Cardiac muscle cell (in vitro differentiated cells and primary cell): Measurements from ENCODE around the gene ITM2A. TPM values are rescaled to one million over a fixed set of nuclear protein-coding genes. Genes with fewer than 3 reads are reported as not detected.
A peak's percentile ranks its signal among the peaks of the same experiment; 100 is the strongest.

ENCODE experiments used
- DNase-seq, 2 donors: peaks; one replicate each; pipeline versions ENCODE4 v3.0.0 to v3.0.0-alpha.2; 2010 to 2017; ENCODE audit warnings: low read depth in 1 of 2, low spot score in 1 of 2
- H3K27ac ChIP-seq: fragments of 200-600 bp; sonication (generic); 2 replicates; pipeline ENCODE4 v1.5.1; 2016
- H3K27me3 ChIP-seq: fragments of 200-600 bp; sonication (generic); 2 replicates; pipeline ENCODE4 v1.6.0; 2016; ENCODE audit warnings: control low read depth
- H3K36me3 ChIP-seq: fragments of 200-600 bp; sonication (generic); 2 replicates; pipeline ENCODE4 v1.5.1; 2016; ENCODE audit warnings: control low read depth
- H3K4me1 ChIP-seq: fragments of 200-600 bp; sonication (generic); 2 replicates; pipeline ENCODE4 v1.8.1; 2017; ENCODE audit warnings: low read depth, mild to moderate bottlenecking, mixed run types
- H3K4me3 ChIP-seq: fragments of 200-600 bp; sonication (generic); 2 replicates; pipeline ENCODE4 v1.5.1; 2016; ENCODE audit warnings: mild to moderate bottlenecking
- H3K9me3 ChIP-seq: fragments of 200-600 bp; sonication (generic); 2 replicates; pipeline ENCODE4 v1.5.1; 2017; ENCODE audit warnings: low read depth, mild to moderate bottlenecking, control low read depth
- CTCF ChIP-seq: IDR thresholded peaks from 2 replicates; pipeline ENCODE4 v1.5.1; 2012; ENCODE audit warnings: low read depth, mild to moderate bottlenecking, low read length
- polyA plus RNA-seq: library from polyadenylated mRNA; unstranded; fragments of >200 nt; fragmentation: Nextera tagmentation; extraction: Ambion mirVana; gene quantifications from 2 replicates; pipeline ENCODE4 v1.2.1, GENCODE V29; 2016
- total RNA-seq: library from RNA; depleted of rRNA; stranded (reverse); fragments of >200 nt; gene quantifications from 2 replicates; pipeline ENCODE4 v1.2.3, GENCODE V29; 2016

Gene ITM2A
- 12.9 and 14.7 TPM in 2 replicates for total RNA-seq
- 20.8 and 24.1 TPM in 2 replicates for polyA plus RNA-seq

- TF ChIP-seq CTCF = no peak
- H3K4me3 ChIP-seq = peak within 1 kb of the TSS; percentile 30
- peak; percentile 19 to 32 for DNase-seq
- H3K4me1 ChIP-seq = peaks cover 6% of the 10 kb centered on the region
- no peaks in the 10 kb centered on the region for H3K27me3 ChIP-seq
- no peaks in the 10 kb centered on the region for H3K9me3 ChIP-seq
- H3K27ac ChIP-seq = no peak within 1 kb of the TSS
- H3K36me3 ChIP-seq = no peaks in the 10 kb centered on the region
Observed at GRCh38 chrX:79366873-79367749, at the start of gene ITM2A. ITM2A (minus strand) TSS chrX:79367334; CDS start chrX:79367215, 119 bp downstream.

DNA sequence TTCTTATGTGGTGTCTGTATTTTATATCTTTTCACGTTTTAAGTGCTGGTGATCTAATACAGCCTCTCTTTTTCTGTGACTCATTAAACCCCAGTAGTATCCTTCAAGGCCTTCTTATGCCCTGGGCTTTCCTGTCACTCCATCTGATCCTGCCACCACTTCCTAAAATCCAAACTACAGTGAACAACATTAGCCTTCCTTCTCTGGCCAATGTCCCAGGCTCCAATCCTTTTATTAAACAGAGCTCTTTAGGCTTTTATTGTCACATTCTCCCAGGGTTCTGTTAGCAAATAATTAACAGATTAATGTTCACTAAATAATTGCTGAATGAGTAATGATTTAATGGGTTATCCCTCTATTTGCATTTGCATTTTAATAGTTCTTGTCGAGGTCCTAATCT lies 47.9 kb upstream of the ITM2A start:
- no peaks in the 10 kb centered on the region for H3K27me3 ChIP-seq
- H3K4me3 ChIP-seq = no peak overlapping the region
- no peaks in the 10 kb centered on the region for H3K4me1 ChIP-seq
- H3K27ac ChIP-seq = no peak overlapping the region
- no peaks in the 10 kb centered on the region for H3K9me3 ChIP-seq
- no peaks in the 10 kb centered on the region for H3K36me3 ChIP-seq
- no peak for DNase-seq
- no peak for TF ChIP-seq CTCF

DNA sequence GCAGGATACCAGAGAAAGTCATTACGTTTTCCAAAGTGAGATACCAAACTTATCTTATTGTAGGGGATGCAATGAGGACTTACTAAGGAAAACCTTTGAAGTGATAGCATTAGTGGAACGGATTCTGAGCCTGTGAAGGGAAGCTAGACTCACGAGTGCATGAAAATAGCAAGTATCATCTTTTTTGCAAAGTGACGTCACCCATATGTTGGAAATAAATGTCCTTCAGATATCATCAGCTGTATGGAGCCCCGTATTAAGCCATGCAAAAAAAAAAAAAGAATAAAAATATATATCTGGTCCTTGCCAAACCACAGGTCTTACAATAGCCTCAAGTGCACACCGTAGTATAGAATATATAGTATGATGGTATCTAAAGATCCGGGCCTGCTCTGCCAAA lies 46.8 kb upstream of the ITM2A start:
- no peak for TF ChIP-seq CTCF
- no peaks in the 10 kb centered on the region for H3K36me3 ChIP-seq
- no peaks in the 10 kb centered on the region for H3K4me1 ChIP-seq
- no peak overlapping the region for H3K27ac ChIP-seq
- no peaks in the 10 kb centered on the region for H3K27me3 ChIP-seq
- no peaks in the 10 kb centered on the region for H3K9me3 ChIP-seq
- no peak overlapping the region for H3K4me3 ChIP-seq
- DNase-seq = no peak

DNA sequence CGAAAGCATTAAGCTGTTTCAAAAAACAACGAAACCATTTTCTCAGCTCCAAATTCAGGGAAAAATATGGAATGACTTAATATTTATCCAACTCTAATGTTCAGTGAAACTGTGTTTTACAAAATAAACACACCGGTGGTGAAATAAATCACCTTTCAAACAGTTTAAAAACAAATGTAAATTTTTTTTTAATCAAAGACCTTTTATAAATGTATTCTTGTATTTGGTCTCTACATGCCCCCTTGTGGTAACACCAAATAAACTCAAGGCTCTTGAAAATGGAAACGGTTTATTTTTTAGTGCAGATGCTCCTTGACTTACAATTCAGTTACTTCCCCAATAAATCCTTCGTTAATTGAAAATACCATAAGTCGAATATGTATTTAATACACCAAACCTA lies 45.8 kb upstream of the ITM2A start:
- peak; percentile 14 to 36 for DNase-seq
- no peaks in the 10 kb centered on the region for H3K36me3 ChIP-seq
- H3K4me3 ChIP-seq = no peak overlapping the region
- no peaks in the 10 kb centered on the region for H3K4me1 ChIP-seq
- peak; percentile 41 for TF ChIP-seq CTCF
- H3K27ac ChIP-seq = no peak overlapping the region
- H3K27me3 ChIP-seq = no peaks in the 10 kb centered on the region
- no peaks in the 10 kb centered on the region for H3K9me3 ChIP-seq

- peak in 1 of 2 donors; percentile 0 for DNase-seq
- no peaks in the 10 kb centered on the region for H3K36me3 ChIP-seq
Observed at GRCh38 chrX:79412166-79412565, 45.0 kb upstream of the ITM2A start.

More at GRCh38 chrX:79412166-79412565, 45.0 kb upstream of the ITM2A start:
- Histone ChIP-seq H3K9me3 (no peaks in the 10 kb centered on the region), H3K4me1 (no peaks in the 10 kb centered on the region), H3K4me3 (no peak overlapping the region), H3K27me3 (no peaks in the 10 kb centered on the region), H3K27ac (no peak overlapping the region)
- no peak for TF ChIP-seq CTCF
